ENCODE data around the gene CCDC170.

The CCDC170 gene

GRCh38 chr6:151637814-151638213, 144.0 kb downstream of the CCDC170 start:
- Histone ChIP-seq H3K9me3 (ENCODE audit: insufficient read depth, low read length, severe bottlenecking) (no peaks in the 10 kb centered on the region), H3K79me2 (ENCODE audit: insufficient read depth, low read length) (no peaks in the 10 kb centered on the region), H3K27me3 (ENCODE audit: insufficient read depth, low read length, poor library complexity) (no peaks in the 10 kb centered on the region), H3K36me3 (ENCODE audit: insufficient read depth, low read length) (no peaks in the 10 kb centered on the region), H3K27ac (ENCODE audit: low read length) (no peak overlapping the region), H4K20me1 (ENCODE audit: insufficient read depth, low read length) (no peaks in the 10 kb centered on the region), H3K4me1 (ENCODE audit: insufficient read depth, low read length) (no peaks in the 10 kb centered on the region), H3K9ac (ENCODE audit: low read depth, low read length) (no peak overlapping the region), H2AFZ (ENCODE audit: low read depth, low read length) (no peak overlapping the region), H3K4me2 (ENCODE audit: insufficient read depth, low read length) (no peak overlapping the region), H3K4me3 (ENCODE audit: low read depth in 1 of 2, low read length in 2 of 2) (no peak overlapping the region)
- ATAC-seq (ENCODE audit: insufficient read depth, low read depth) (no peak), DNase-seq (no peak)
- no peak for TF ChIP-seq CTCF (IDR thresholded peaks at IDR 0.05; ENCODE audit: borderline replicate concordance, extremely low read depth, low read length, poor library complexity, severe bottlenecking)
- no peak for TF ChIP-seq EZH2 (IDR thresholded peaks at IDR 0.05; ENCODE audit: borderline replicate concordance, low read depth, low read length, severe bottlenecking)

- no peaks in the 10 kb centered on the region for H3K36me3 ChIP-seq (ENCODE audit: insufficient read depth, low read length)
- H3K4me3 ChIP-seq (ENCODE audit: low read depth in 1 of 2, low read length in 2 of 2): no peak overlapping the region
- no peak overlapping the region for H3K9ac ChIP-seq (ENCODE audit: low read depth, low read length)
- TF ChIP-seq EZH2 (IDR thresholded peaks at IDR 0.05; ENCODE audit: borderline replicate concordance, low read depth, low read length, severe bottlenecking): no peak
- no peak for TF ChIP-seq CTCF (IDR thresholded peaks at IDR 0.05; ENCODE audit: borderline replicate concordance, extremely low read depth, low read length, poor library complexity, severe bottlenecking)
- no peaks in the 10 kb centered on the region for H3K27me3 ChIP-seq (ENCODE audit: insufficient read depth, low read length, poor library complexity)
- no peak overlapping the region for H2AFZ ChIP-seq (ENCODE audit: low read depth, low read length)
- ATAC-seq (ENCODE audit: insufficient read depth, low read depth) (no peak), DNase-seq (no peak)
- H3K9me3 ChIP-seq (ENCODE audit: insufficient read depth, low read length, severe bottlenecking): no peaks in the 10 kb centered on the region
- no peaks in the 10 kb centered on the region for H3K4me1 ChIP-seq (ENCODE audit: insufficient read depth, low read length)
- no peak overlapping the region for H3K4me2 ChIP-seq (ENCODE audit: insufficient read depth, low read length)
- H3K79me2 ChIP-seq (ENCODE audit: insufficient read depth, low read length): no peaks in the 10 kb centered on the region
- H4K20me1 ChIP-seq (ENCODE audit: insufficient read depth, low read length): no peaks in the 10 kb centered on the region
- no peak overlapping the region for H3K27ac ChIP-seq (ENCODE audit: low read length)
These were observed 145.9 kb downstream of the CCDC170 start for GRCh38 chr6:151639750-151640149.

DNA sequence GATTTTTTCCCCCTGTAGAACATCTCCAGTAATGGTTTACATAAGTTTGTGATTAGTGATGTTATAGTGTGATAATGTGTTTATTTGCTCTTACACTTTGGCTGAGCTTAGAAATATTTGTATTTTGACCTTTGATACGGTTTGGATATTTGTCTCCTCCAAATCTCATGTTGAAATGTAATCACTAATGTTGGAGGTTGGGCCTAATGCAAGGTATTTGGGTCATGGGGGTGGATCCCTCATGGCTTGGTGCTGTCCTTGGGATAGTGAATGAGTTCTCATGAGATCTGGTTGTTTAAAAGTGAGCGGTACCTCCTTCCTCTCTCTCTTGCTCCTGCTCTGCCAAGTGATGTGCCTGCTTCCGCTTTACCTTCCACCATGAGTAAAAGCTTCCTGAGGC, 147.2 kb downstream of the CCDC170 start:
- no peaks in the 10 kb centered on the region for H3K9me3 ChIP-seq (ENCODE audit: insufficient read depth, low read length, severe bottlenecking)
- no peaks in the 10 kb centered on the region for H3K36me3 ChIP-seq (ENCODE audit: insufficient read depth, low read length)
- H3K79me2 ChIP-seq (ENCODE audit: insufficient read depth, low read length): no peaks in the 10 kb centered on the region
- H3K27ac ChIP-seq (ENCODE audit: low read length): no peak overlapping the region
- no peaks in the 10 kb centered on the region for H3K27me3 ChIP-seq (ENCODE audit: insufficient read depth, low read length, poor library complexity)
- no peaks in the 10 kb centered on the region for H4K20me1 ChIP-seq (ENCODE audit: insufficient read depth, low read length)
- H3K9ac ChIP-seq (ENCODE audit: low read depth, low read length): no peak overlapping the region
- no peak overlapping the region for H3K4me2 ChIP-seq (ENCODE audit: insufficient read depth, low read length)
- H3K4me3 ChIP-seq (ENCODE audit: low read depth in 1 of 2, low read length in 2 of 2): no peak overlapping the region
- no peak for ATAC-seq (ENCODE audit: insufficient read depth, low read depth)
- H2AFZ ChIP-seq (ENCODE audit: low read depth, low read length): no peak overlapping the region
- DNase-seq: no peak
- H3K4me1 ChIP-seq (ENCODE audit: insufficient read depth, low read length): no peaks in the 10 kb centered on the region
- no peak for TF ChIP-seq CTCF (IDR thresholded peaks at IDR 0.05; ENCODE audit: borderline replicate concordance, extremely low read depth, low read length, poor library complexity, severe bottlenecking)
- TF ChIP-seq EZH2 (IDR thresholded peaks at IDR 0.05; ENCODE audit: borderline replicate concordance, low read depth, low read length, severe bottlenecking): no peak
